ENCODE results near the gene RPL3.
A peak's percentile ranks its signal among the peaks of the same experiment; 100 is the strongest.
"Not testable (repeated sequence)": the region's sequence is repeated elsewhere in the genome, so short reads cannot be mapped to it uniquely, and the experiment has no call there.

The RPL3 gene

DNA sequence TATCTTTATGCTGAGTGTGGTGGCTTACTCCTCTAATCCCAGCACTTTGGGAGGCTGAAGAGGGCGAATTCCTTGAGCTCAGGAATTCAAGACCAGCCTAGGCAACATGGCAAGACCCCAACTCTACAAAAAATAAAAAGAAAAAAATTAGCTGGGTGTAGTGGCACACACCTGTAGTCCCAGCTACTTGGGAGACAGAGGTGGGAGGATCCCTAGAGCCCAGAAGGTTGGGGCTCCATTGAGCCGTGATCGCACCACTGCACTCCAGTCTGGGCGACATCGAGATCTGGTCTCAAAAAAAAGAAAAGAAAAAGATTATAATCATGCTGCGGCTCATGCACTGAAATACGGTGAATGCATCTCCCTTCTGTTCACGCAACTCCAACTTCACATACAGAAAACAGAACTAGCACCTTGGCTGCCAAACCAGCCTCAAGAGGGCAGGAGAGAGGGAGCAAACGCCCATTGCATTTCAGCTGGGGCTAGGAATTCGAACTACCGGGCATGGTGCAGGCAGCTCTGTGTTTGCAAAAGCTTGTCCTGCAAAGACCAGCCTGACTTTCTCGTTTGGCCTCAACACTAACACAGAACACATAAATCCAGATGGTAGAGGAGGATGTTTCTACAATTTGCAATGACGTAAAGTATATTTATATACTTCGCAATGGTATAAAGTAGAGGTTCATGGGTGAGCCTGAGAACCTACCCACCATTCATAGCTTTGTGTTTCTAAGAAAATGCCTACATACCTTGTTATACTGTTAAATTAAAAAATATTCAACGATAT, 24.0 kb upstream of the RPL3 start:
- Histone ChIP-seq H3K9ac (ENCODE audit: low read length) (no peak overlapping the region), H3F3A (ENCODE audit: insufficient read depth, low read length) (no peaks in the 10 kb centered on the region), H3K27me3 (ENCODE audit: insufficient read depth, low read length) (no peaks in the 10 kb centered on the region; the same call in 1 of the 2 replicates), H3K27ac (ENCODE audit: low read depth, low read length, poor library complexity, severe bottlenecking) (no peak overlapping the region), H3K4me3 (ENCODE audit: low read depth, low read length, poor library complexity, severe bottlenecking) (no peak overlapping the region), H3K79me2 (ENCODE audit: insufficient read depth, low read length) (no peaks in the 10 kb centered on the region), H3K4me1 (ENCODE audit: insufficient read depth, low read length, severe bottlenecking) (no peaks in the 10 kb centered on the region), H3K36me3 (ENCODE audit: insufficient read depth, low read length) (no peaks in the 10 kb centered on the region), H4K20me1 (ENCODE audit: insufficient read depth, low read length) (no peaks in the 10 kb centered on the region), H3K9me3 (ENCODE audit: low read length) (no peaks in the 10 kb centered on the region), H3K9me2 (ENCODE audit: low read depth, low read length) (no peaks in the 10 kb centered on the region), H3K4me2 (ENCODE audit: low read length) (no peak overlapping the region), H2AFZ (ENCODE audit: low read length) (no peak overlapping the region)
- TF ChIP-seq EZH2 (IDR thresholded peaks at IDR 0.05; ENCODE audit: borderline replicate concordance, low read length), result no peak
- TF ChIP-seq, protein P1, sequence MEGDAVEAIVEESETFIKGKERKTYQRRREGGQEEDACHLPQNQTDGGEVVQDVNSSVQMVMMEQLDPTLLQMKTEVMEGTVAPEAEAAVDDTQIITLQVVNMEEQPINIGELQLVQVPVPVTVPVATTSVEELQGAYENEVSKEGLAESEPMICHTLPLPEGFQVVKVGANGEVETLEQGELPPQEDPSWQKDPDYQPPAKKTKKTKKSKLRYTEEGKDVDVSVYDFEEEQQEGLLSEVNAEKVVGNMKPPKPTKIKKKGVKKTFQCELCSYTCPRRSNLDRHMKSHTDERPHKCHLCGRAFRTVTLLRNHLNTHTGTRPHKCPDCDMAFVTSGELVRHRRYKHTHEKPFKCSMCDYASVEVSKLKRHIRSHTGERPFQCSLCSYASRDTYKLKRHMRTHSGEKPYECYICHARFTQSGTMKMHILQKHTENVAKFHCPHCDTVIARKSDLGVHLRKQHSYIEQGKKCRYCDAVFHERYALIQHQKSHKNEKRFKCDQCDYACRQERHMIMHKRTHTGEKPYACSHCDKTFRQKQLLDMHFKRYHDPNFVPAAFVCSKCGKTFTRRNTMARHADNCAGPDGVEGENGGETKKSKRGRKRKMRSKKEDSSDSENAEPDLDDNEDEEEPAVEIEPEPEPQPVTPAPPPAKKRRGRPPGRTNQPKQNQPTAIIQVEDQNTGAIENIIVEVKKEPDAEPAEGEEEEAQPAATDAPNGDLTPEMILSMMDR (IDR thresholded peaks at IDR 0.05; ENCODE audit: low read length), result peak; percentile 83

DNA sequence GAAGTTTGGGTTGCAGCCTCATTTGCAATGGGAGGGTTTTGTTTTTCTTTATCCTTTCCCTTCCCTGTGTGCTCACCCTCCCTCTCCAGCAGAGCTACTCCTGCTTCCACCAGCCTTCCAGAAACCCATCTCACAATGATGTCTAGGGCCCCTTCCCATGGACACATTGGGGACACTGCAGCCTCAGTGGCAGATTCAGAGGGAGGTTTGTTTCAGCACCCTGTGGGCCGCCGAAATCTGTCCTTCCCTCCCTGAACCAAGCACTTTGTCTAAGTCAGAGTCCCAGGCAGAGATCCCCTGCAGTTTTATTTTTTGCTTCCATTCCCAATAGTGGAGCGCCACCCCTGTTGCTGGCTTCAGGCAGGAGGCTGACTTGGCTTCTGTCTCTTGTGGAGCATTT, 21.8 kb upstream of the RPL3 start:
- Histone ChIP-seq H3K27me3 (ENCODE audit: insufficient read depth, low read length) (no peaks in the 10 kb centered on the region; the same call in 1 of the 2 replicates), H4K20me1 (ENCODE audit: insufficient read depth, low read length) (no peaks in the 10 kb centered on the region), H3K9ac (ENCODE audit: low read length) (no peak overlapping the region), H2AFZ (ENCODE audit: low read length) (no peak overlapping the region), H3K79me2 (ENCODE audit: insufficient read depth, low read length) (no peaks in the 10 kb centered on the region), H3K36me3 (ENCODE audit: insufficient read depth, low read length) (no peaks in the 10 kb centered on the region), H3K27ac (ENCODE audit: low read depth, low read length, poor library complexity, severe bottlenecking) (no peak overlapping the region), H3K4me1 (ENCODE audit: insufficient read depth, low read length, severe bottlenecking) (no peaks in the 10 kb centered on the region), H3K4me2 (ENCODE audit: low read length) (no peak overlapping the region), H3F3A (ENCODE audit: insufficient read depth, low read length) (no peaks in the 10 kb centered on the region), H3K9me2 (ENCODE audit: low read depth, low read length) (no peaks in the 10 kb centered on the region), H3K9me3 (ENCODE audit: low read length) (no peaks in the 10 kb centered on the region), H3K4me3 (ENCODE audit: low read depth, low read length, poor library complexity, severe bottlenecking) (no peak overlapping the region)
- no peak for TF ChIP-seq EZH2 (IDR thresholded peaks at IDR 0.05; ENCODE audit: borderline replicate concordance, low read length)
- TF ChIP-seq, protein P1 (IDR thresholded peaks at IDR 0.05; ENCODE audit: low read length), result no peak

DNA sequence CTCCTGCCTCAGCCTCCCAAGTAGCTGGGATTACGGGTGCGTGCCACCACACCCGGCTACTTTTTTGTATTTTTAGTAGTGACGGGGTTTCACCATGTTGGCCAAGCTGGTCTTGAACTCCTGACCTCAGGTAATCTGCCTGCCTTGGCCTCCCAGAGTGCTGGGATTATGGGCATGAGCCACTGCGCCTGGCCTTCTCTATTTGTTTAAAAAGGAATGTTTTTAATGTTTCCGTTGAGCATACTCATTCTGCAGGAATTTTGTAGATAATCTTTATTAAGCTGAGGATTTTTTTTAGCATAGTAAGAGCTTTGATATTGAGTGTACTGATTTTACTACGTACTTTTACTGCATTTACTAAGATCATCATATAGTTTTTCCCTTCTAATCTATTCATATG, 20.4 kb upstream of the RPL3 start:
- H3K27ac ChIP-seq (ENCODE audit: low read depth, low read length, poor library complexity, severe bottlenecking); H3K9me2 ChIP-seq (ENCODE audit: low read depth, low read length); H3K9ac ChIP-seq (ENCODE audit: low read length); H3K79me2 ChIP-seq (ENCODE audit: insufficient read depth, low read length); H2AFZ ChIP-seq (ENCODE audit: low read length); H3K36me3 ChIP-seq (ENCODE audit: insufficient read depth, low read length); H3K4me1 ChIP-seq (ENCODE audit: insufficient read depth, low read length, severe bottlenecking); H4K20me1 ChIP-seq (ENCODE audit: insufficient read depth, low read length); H3K4me2 ChIP-seq (ENCODE audit: low read length); H3F3A ChIP-seq (ENCODE audit: insufficient read depth, low read length); H3K27me3 ChIP-seq (ENCODE audit: insufficient read depth, low read length); H3K4me3 ChIP-seq (ENCODE audit: low read depth, low read length, poor library complexity, severe bottlenecking); H3K9me3 ChIP-seq (ENCODE audit: low read length): not testable (repeated sequence)

DNA sequence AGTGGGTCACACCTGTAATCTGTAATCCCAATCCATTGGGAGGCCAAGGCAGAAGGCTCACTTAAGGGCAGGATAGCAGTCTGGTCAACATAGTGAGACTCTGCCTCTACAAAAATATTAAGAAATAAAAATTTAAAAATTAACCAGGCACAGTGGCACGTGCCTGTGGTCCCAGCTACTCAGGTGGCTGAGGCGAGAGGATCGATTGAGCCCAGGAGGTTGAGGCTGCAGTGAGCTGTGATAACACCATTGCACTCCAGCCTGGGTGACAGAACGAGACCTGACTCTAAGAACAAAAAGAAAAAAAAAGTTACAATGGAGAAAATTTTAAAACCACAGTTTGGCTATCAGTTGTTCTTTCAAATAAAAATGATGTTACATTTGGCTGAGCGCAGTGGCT, 17.0 kb upstream of the RPL3 start:
- H3K27me3 ChIP-seq (ENCODE audit: insufficient read depth, low read length), result no peaks in the 10 kb centered on the region; the same call in 1 of the 2 replicates
- H3K9me2 ChIP-seq (ENCODE audit: low read depth, low read length), result no peaks in the 10 kb centered on the region
- H4K20me1 ChIP-seq (ENCODE audit: insufficient read depth, low read length), result no peaks in the 10 kb centered on the region
- no peaks in the 10 kb centered on the region for H3K9me3 ChIP-seq (ENCODE audit: low read length)
- H2AFZ ChIP-seq (ENCODE audit: low read length), result no peak overlapping the region
- no peaks in the 10 kb centered on the region for H3K4me1 ChIP-seq (ENCODE audit: insufficient read depth, low read length, severe bottlenecking)
- no peak overlapping the region for H3K4me3 ChIP-seq (ENCODE audit: low read depth, low read length, poor library complexity, severe bottlenecking)
- no peaks in the 10 kb centered on the region for H3K79me2 ChIP-seq (ENCODE audit: insufficient read depth, low read length)
- no peak overlapping the region for H3K27ac ChIP-seq (ENCODE audit: low read depth, low read length, poor library complexity, severe bottlenecking)
- no peak overlapping the region for H3K9ac ChIP-seq (ENCODE audit: low read length)
- TF ChIP-seq, protein P1 (IDR thresholded peaks at IDR 0.05; ENCODE audit: low read length), result no peak
- TF ChIP-seq EZH2 (IDR thresholded peaks at IDR 0.05; ENCODE audit: borderline replicate concordance, low read length), result no peak
- no peaks in the 10 kb centered on the region for H3F3A ChIP-seq (ENCODE audit: insufficient read depth, low read length)
- no peaks in the 10 kb centered on the region for H3K36me3 ChIP-seq (ENCODE audit: insufficient read depth, low read length)
- no peak overlapping the region for H3K4me2 ChIP-seq (ENCODE audit: low read length)

Measured in OCI-LY1 (cell line).